IPS-NIHi7 (cell line): ENCODE measurements around the gene TEX48.

ENCODE experiments used
- DNase-seq: peaks from one replicate; pipeline ENCODE4 v3.0.0; 2012; ENCODE audit warnings: mixed read lengths; ENCODE audit errors: extremely low spot score

The TEX48 gene

DNA sequence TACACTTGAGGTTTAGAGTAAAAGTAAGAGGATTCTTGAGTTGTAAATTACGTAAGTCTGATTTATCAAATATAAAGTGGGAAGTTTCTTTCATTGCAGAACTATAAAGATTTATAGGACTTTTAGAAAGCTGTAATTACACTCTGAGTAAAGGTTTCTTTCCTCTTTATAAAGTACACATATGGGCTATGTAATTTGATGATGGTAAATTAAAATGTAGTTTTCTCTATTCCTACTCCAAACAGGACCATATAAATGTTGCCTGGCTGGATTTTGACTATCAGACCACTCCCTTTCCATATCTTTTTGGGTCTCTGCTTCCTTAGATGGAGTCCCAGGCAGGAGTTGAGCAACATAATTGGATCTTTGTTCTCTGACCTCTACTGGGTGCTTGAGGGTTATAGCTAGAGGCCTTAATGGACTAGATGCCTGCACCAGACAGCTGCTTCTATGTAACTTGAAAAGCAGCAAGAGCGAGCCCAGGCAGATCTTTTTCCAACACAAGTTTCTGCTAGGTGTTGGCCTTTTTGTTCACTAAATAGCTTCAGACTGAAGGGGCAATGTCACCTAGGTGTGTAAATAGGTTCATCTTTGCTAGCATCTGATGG is 11.4 kb upstream of the TEX48 start:
- no peak for DNase-seq

- DNase-seq: no peak
Measured at GRCh38 chr9:114691956-114692295, 9.9 kb upstream of the TEX48 start.

- no peak for DNase-seq
Measured at GRCh38 chr9:114691046-114691955, 9.3 kb upstream of the TEX48 start.

DNA sequence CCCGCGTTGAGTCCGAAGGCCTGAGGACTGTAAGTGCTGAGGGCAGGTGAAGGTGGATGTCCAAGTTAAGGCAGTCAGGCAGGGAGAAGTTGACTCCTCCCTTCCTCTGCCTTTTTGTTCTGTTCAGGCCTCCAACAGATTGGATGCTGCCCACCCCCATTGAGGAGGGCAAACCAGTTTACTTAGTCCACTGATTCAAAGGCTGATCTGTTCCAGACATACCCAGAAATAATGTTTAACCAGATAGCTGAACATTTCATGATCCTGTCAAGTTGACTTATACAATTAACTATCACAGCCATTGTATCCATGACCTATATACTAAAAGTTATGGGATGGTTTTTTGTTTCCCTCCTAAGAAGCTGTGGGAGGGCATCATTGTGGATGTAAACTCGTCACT is 8.3 kb upstream of the TEX48 start:
- no peak for DNase-seq

DNA sequence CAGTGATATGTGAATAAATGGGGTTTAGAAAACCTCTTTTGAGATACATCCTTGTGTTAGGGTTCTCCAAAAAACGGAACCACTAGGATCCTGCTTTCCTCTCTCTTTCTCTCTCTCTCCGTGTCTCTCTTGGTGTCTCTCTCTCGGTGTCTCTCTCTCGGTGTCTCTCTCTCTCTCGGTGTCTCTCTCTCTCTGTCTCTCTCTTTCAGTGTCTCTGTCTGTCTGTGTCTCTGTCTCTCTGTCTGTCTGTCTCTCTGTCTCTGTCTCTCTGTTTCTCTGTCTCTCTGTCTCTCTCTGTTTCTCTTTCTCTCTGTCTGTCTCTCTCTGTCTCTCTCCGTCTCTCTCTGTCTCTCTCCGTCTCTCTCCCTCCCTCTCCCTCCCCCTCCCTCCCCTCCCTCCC is 7.8 kb upstream of the TEX48 start:
- DNase-seq: no peak

GRCh38 chr9:114688909-114689610 is 7.1 kb upstream of the TEX48 start:
- DNase-seq: no peak

- DNase-seq: no peak
Measured at GRCh38 chr9:114688379-114688778, 6.4 kb upstream of the TEX48 start.

DNA sequence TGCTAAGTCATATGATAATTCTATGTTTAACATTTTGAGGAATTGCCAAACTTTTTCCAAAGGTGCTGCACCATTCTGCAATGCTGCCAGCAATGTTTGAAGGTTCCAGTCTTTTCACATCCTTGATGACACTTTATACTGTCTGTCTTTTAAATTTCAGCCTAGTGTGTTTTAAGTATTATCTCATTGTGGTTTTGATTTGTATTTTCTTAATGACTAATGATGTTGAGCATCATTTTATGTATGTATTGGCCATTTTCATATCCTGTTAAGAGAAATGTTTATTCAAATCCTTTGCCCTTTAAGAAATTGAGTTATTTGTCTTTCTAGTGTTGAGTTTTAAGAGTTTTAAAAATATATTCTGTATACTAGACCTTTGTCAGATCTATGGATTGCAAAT is 5.0 kb upstream of the TEX48 start:
- DNase-seq: no peak

DNA sequence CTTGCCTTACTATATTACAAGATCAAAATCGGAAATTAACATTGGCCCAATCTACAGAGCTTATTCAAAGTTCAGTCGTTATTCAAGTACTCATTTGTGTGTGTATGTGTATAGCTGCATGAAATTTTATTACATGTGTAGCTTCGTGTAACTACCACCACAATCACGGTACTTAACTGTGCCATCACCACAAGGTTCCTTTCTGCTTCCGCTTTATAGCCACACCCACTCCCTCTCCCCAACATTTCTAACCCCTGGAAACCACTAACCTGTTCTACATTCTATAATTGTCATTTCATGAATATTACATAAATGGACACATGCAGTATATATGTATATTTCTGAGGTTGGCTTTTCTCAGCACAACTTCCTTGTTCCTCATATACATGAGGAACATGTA is 4.0 kb upstream of the TEX48 start:
- DNase-seq: no peak

- no peak for DNase-seq
Measured at GRCh38 chr9:114684036-114684435, 2.0 kb upstream of the TEX48 start.

DNA sequence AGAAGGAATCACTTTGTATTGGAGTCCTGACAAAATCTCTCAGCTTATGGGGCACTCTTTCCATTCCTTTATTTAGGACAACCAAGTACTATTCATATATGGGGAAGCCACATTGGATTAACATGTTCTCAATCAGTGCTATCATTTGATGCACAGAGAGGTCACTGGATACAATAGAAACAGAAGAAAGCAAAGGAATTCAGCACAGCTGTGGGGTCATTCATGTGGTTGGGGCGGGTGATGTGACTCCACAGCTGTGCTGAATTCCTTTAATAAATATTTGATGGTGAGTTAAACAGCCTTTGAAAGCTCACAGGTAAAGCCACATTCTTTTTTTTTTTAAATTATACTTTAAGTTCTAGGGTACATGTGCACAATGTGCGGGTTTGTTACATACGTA is 854 bp upstream of the TEX48 start:
- no peak for DNase-seq

- no peak for DNase-seq
Measured at GRCh38 chr9:114680259-114681001, 1.6 kb downstream of the TEX48 start.

- DNase-seq: no peak
Measured at GRCh38 chr9:114678795-114679194, 3.2 kb downstream of the TEX48 start.

- DNase-seq: no peak
Measured at GRCh38 chr9:114678130-114678529, 3.9 kb downstream of the TEX48 start.

- DNase-seq: no peak
Measured at GRCh38 chr9:114677418-114677817, 4.6 kb downstream of the TEX48 start.

- DNase-seq: no peak
Measured at GRCh38 chr9:114676901-114677300, 5.1 kb downstream of the TEX48 start.

- DNase-seq: no peak
Measured at GRCh38 chr9:114674798-114675540, 7.0 kb downstream of the TEX48 start.

DNA sequence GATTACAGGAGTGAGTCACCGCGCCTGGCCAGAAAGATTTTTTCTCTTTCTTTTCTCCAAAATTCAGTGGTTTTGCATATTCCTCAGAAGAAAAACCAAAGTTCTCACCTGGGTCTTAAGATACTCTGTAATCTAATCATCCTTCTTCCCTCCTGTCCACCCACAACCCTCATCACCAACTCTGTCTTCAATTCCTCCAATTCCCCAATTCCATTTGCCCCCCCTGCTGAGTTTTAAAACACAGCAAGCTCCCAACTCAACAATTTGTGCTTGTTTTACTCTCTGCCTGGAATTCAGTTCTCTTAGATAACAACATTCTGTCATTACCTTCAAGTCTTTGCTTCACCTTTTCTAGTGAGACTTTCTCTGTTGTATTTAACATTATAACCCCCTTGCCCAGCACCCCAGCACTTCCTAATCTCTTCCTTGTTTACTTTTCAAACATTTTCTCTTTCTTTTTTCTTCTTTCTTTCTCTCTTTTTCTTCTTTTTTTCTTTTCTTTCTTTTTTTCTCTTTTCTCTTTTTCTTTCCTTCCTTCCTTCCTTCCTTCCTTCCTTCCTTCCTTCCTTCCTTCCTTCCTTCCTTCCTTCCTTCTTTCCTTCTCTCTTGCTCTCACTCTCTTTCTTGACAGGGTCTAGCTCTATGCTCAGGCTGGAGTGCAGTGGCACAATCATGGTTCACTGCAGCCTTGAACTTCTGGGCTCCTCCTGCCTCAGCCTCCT is 7.8 kb downstream of the TEX48 start:
- no peak for DNase-seq

DNA sequence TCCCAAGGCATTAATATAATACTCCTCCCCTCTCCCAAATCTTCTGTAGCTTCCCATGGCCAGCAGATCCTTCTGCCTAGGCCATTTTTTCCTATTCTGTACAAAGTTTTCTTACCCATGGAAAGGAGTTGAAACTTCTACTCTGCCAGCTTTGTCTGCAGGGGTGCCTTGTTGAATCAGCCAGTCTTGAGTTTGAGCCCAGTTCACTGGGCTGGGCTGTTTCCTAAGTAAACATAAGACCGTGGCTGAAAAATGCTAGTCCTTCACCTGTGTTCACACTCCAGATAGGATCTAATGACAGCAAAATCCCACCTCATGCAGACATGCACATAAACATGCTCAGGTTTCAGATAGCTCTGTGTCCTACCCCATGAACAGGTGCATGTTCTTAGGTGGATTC is 10.4 kb downstream of the TEX48 start:
- no peak for DNase-seq

GRCh38 chr9:114669961-114670360 is 12.0 kb downstream of the TEX48 start:
- DNase-seq: no peak

GRCh38 chr9:114668146-114668545 is 13.8 kb downstream of the TEX48 start:
- no peak for DNase-seq
